ENCODE results near the gene PYCR2.
"Not testable (repeated sequence)": the region's sequence is repeated elsewhere in the genome, so short reads cannot be mapped to it uniquely, and the experiment has no call there.

Gene PYCR2

GRCh38 chr1:225891229-225891972 is 32.6 kb downstream of the PYCR2 start:
- Mint-ChIP-seq H3K27ac (no peak overlapping the region), H3K4me3 (no peak overlapping the region), H3K36me3 (ENCODE audit: low read depth) (no peaks in the 10 kb centered on the region), H3K4me1 (peaks cover 48% of the 10 kb centered on the region), H3K9me3 (no peaks in the 10 kb centered on the region), H3K27me3 (ENCODE audit: low read depth, poor library complexity) (peaks cover 7% of the 10 kb centered on the region)
- no peak for DNase-seq
- TF ChIP-seq CTCF (IDR thresholded peaks at IDR 0.05) = no peak

- Mint-ChIP-seq H3K4me3 (no peak overlapping the region), H3K4me1 (peaks cover 51% of the 10 kb centered on the region), H3K27me3 (ENCODE audit: low read depth, poor library complexity) (peaks cover 7% of the 10 kb centered on the region), H3K9me3 (no peaks in the 10 kb centered on the region), H3K36me3 (ENCODE audit: low read depth) (no peaks in the 10 kb centered on the region), H3K27ac (no peak overlapping the region)
- TF ChIP-seq CTCF (IDR thresholded peaks at IDR 0.05) = no peak
- no peak for DNase-seq
Measured at GRCh38 chr1:225890346-225891228, 33.5 kb downstream of the PYCR2 start.

- Mint-ChIP-seq H3K27me3 (ENCODE audit: low read depth, poor library complexity) (peaks cover 7% of the 10 kb centered on the region), H3K36me3 (ENCODE audit: low read depth) (no peaks in the 10 kb centered on the region), H3K4me1 (peaks cover 51% of the 10 kb centered on the region), H3K4me3 (no peak overlapping the region), H3K9me3 (no peaks in the 10 kb centered on the region), H3K27ac (no peak overlapping the region)
- no peak for TF ChIP-seq CTCF (IDR thresholded peaks at IDR 0.05)
- no peak for DNase-seq
Measured at GRCh38 chr1:225889743-225890142, 34.3 kb downstream of the PYCR2 start.

GRCh38 chr1:225888898-225889601 is 35.0 kb downstream of the PYCR2 start, which contains the start of gene LEFTY1:
Gene LEFTY1 (minus strand): TSS chr1:225889146. CDS start chr1:225889066, 80 bp downstream.
- no peak for TF ChIP-seq CTCF (IDR thresholded peaks at IDR 0.05)
- peaks cover 11% of the 10 kb centered on the region for H3K27me3 Mint-ChIP-seq (ENCODE audit: low read depth, poor library complexity)
- peaks cover 52% of the 10 kb centered on the region for H3K4me1 Mint-ChIP-seq
- DNase-seq = peak; percentile 61
- peak within 1 kb of the TSS; percentile 41 for H3K4me3 Mint-ChIP-seq
- H3K36me3 Mint-ChIP-seq (ENCODE audit: low read depth) = no peaks in the 10 kb centered on the region
- H3K9me3 Mint-ChIP-seq = no peaks in the 10 kb centered on the region
- H3K27ac Mint-ChIP-seq = no peak within 1 kb of the TSS

- no peak for TF ChIP-seq CTCF (IDR thresholded peaks at IDR 0.05)
- Mint-ChIP-seq H3K9me3 (no peaks in the 10 kb centered on the region), H3K27ac (no peak overlapping the region), H3K36me3 (ENCODE audit: low read depth) (no peaks in the 10 kb centered on the region), H3K4me3 (peak overlapping the region; percentile 41), H3K27me3 (ENCODE audit: low read depth, poor library complexity) (peaks cover 13% of the 10 kb centered on the region), H3K4me1 (peaks cover 58% of the 10 kb centered on the region)
- peak; percentile 38 for DNase-seq
Measured at GRCh38 chr1:225888289-225888897, 35.7 kb downstream of the PYCR2 start.

GRCh38 chr1:225887554-225888288 is 36.3 kb downstream of the PYCR2 start:
- not testable (repeated sequence) for H3K9me3 Mint-ChIP-seq

More at GRCh38 chr1:225887554-225888288, 36.3 kb downstream of the PYCR2 start:
- H3K4me3 Mint-ChIP-seq = peak overlapping the region; percentile 41
- DNase-seq = peak; percentile 50
- not testable (repeated sequence) for H3K27ac Mint-ChIP-seq; H3K36me3 Mint-ChIP-seq (ENCODE audit: low read depth)
- H3K4me1 Mint-ChIP-seq = peaks cover 62% of the 10 kb centered on the region
- H3K27me3 Mint-ChIP-seq (ENCODE audit: low read depth, poor library complexity) = peaks cover 16% of the 10 kb centered on the region
